Effector memory CD8-positive, alpha-beta T cell (primary cell): ENCODE results near the gene CDC42BPA.
"Not testable (repeated sequence)": the region's sequence is repeated elsewhere in the genome, so short reads cannot be mapped to it uniquely, and the experiment has no call there.

Source experiments
- ATAC-seq: fragments of 150-1000 bp; cut with Tn5 transposase; replicated peaks from 2 replicates; pipeline ENCODE4 v1.10.0; 2021; ENCODE audit warnings: mild to moderate bottlenecking, moderate library complexity
- DNase-seq, 3 experiments: peaks; one replicate each; pipeline ENCODE4 v3.0.0; 2021
- H3K27ac Mint-ChIP-seq, 2 donors: one replicate each; pipeline ENCODE4 v1.8.0; 2022; ENCODE audit warnings: mild to moderate bottlenecking in 2 of 2, mixed read lengths in 2 of 2, moderate library complexity in 2 of 2
- H3K27me3 Mint-ChIP-seq, 2 donors: one replicate each; pipeline ENCODE4 v1.8.0; 2022; ENCODE audit warnings: mixed read lengths in 2 of 2
- H3K36me3 Mint-ChIP-seq: one replicate; pipeline ENCODE4 v1.8.0; 2022; ENCODE audit warnings: mild to moderate bottlenecking, moderate library complexity, mixed read lengths; ENCODE audit not compliant: insufficient read depth
- H3K4me1 Mint-ChIP-seq, 2 donors: one replicate each; pipeline ENCODE4 v1.8.0; 2022; ENCODE audit warnings: low read depth in 2 of 2, mixed read lengths in 2 of 2
- H3K4me3 Mint-ChIP-seq, 2 donors: one replicate each; pipeline ENCODE4 v1.8.0; 2022; ENCODE audit warnings: mild to moderate bottlenecking in 2 of 2, mixed read lengths in 2 of 2, moderate library complexity in 2 of 2
- H3K9me3 Mint-ChIP-seq, 2 donors: one replicate each; pipeline ENCODE4 v1.8.0; 2022; ENCODE audit warnings: mixed read lengths in 2 of 2

CDC42BPA gene

GRCh38 chr1:226965581-226966440 lies 352.5 kb downstream of the CDC42BPA start:
- Mint-ChIP-seq H3K27ac (no peak overlapping the region), H3K4me1 (peaks cover 3 to 10% of the 10 kb centered on the region in 2 donors), H3K36me3 (peaks cover 9% of the 10 kb centered on the region), H3K9me3 (no peaks in the 10 kb centered on the region), H3K4me3 (no peak overlapping the region), H3K27me3 (no peaks in the 10 kb centered on the region)
- no peak for DNase-seq
- ATAC-seq, result no peak

- Mint-ChIP-seq H3K4me3 (no peak overlapping the region), H3K9me3 (no peaks in the 10 kb centered on the region), H3K4me1 (peaks cover 3 to 10% of the 10 kb centered on the region in 2 donors), H3K27ac (no peak overlapping the region), H3K36me3 (peaks cover 9% of the 10 kb centered on the region), H3K27me3 (no peaks in the 10 kb centered on the region)
- no peak for DNase-seq
- no peak for ATAC-seq
These were observed 353.4 kb downstream of the CDC42BPA start for GRCh38 chr1:226964611-226965486.

GRCh38 chr1:226964068-226964425 lies 354.2 kb downstream of the CDC42BPA start:
- Mint-ChIP-seq H3K36me3 (peaks cover 5% of the 10 kb centered on the region), H3K27me3 (no peaks in the 10 kb centered on the region), H3K4me3 (no peak overlapping the region), H3K27ac (no peak overlapping the region), H3K4me1 (peaks cover 11 to 16% of the 10 kb centered on the region in 2 donors), H3K9me3 (no peaks in the 10 kb centered on the region)
- DNase-seq (no peak), ATAC-seq (no peak)

- Mint-ChIP-seq H3K4me1 (peaks cover 23 to 27% of the 10 kb centered on the region in 2 donors), H3K4me3 (no peak overlapping the region), H3K9me3 (no peaks in the 10 kb centered on the region), H3K27me3 (no peaks in the 10 kb centered on the region), H3K27ac (no peak overlapping the region), H3K36me3 (peaks cover 5% of the 10 kb centered on the region)
- ATAC-seq (no peak), DNase-seq (no peak)
These were observed 355.6 kb downstream of the CDC42BPA start for GRCh38 chr1:226962421-226963391.

GRCh38 chr1:226960944-226961765 lies 357.1 kb downstream of the CDC42BPA start:
- H3K9me3 Mint-ChIP-seq, result peaks cover 0 to under 1% of the 10 kb centered on the region in 2 donors
- H3K4me3 Mint-ChIP-seq, result no peak overlapping the region
- no peaks in the 10 kb centered on the region for H3K27me3 Mint-ChIP-seq
- H3K4me1 Mint-ChIP-seq, result peaks cover 26 to 29% of the 10 kb centered on the region in 2 donors
- ATAC-seq (no peak), DNase-seq (no peak)
- H3K27ac Mint-ChIP-seq, result no peak overlapping the region
- H3K36me3 Mint-ChIP-seq, result peaks cover 5% of the 10 kb centered on the region

GRCh38 chr1:226960256-226960655 lies 358.0 kb downstream of the CDC42BPA start:
- no peak for ATAC-seq
- Mint-ChIP-seq H3K4me3 (no peak overlapping the region), H3K27me3 (no peaks in the 10 kb centered on the region), H3K27ac (no peak overlapping the region), H3K36me3 (peaks cover 1% of the 10 kb centered on the region), H3K4me1 (peaks cover 26 to 29% of the 10 kb centered on the region in 2 donors), H3K9me3 (peaks cover 0 to 6% of the 10 kb centered on the region in 2 donors)
- DNase-seq, result no peak

GRCh38 chr1:226958300-226958699 lies 360.0 kb downstream of the CDC42BPA start:
- ATAC-seq, result no peak

GRCh38 chr1:226957714-226958113 lies 360.6 kb downstream of the CDC42BPA start:
- no peak overlapping the region for H3K27ac Mint-ChIP-seq
- peaks cover 0 to 12% of the 10 kb centered on the region in 2 donors for H3K9me3 Mint-ChIP-seq
- H3K4me1 Mint-ChIP-seq, result peaks cover 39 to 40% of the 10 kb centered on the region in 2 donors
- no peak for ATAC-seq
- H3K36me3 Mint-ChIP-seq, result no peaks in the 10 kb centered on the region
- no peak overlapping the region for H3K4me3 Mint-ChIP-seq
- DNase-seq, result no peak
- H3K27me3 Mint-ChIP-seq, result no peaks in the 10 kb centered on the region

More at GRCh38 chr1:226958300-226958699, 360.0 kb downstream of the CDC42BPA start:
- Mint-ChIP-seq H3K9me3 (peaks cover 0 to 12% of the 10 kb centered on the region in 2 donors), H3K4me1 (peaks cover 37 to 38% of the 10 kb centered on the region in 2 donors), H3K4me3 (no peak overlapping the region), H3K36me3 (no peaks in the 10 kb centered on the region), H3K27ac (peak overlapping the region in 1 of 2 donors; percentile 32), H3K27me3 (no peaks in the 10 kb centered on the region)
- no peak for DNase-seq

- no peak overlapping the region for H3K27ac Mint-ChIP-seq
- peaks cover 36 to 39% of the 10 kb centered on the region in 2 donors for H3K4me1 Mint-ChIP-seq
These were observed 361.2 kb downstream of the CDC42BPA start for GRCh38 chr1:226956942-226957713.

GRCh38 chr1:226955857-226956256 lies 362.4 kb downstream of the CDC42BPA start:
- Mint-ChIP-seq H3K4me1 (peaks cover 39 to 40% of the 10 kb centered on the region in 2 donors), H3K9me3 (peaks cover 0 to 12% of the 10 kb centered on the region in 2 donors), H3K27ac (peak overlapping the region in 1 of 2 donors; percentile 51)
- H3K36me3 Mint-ChIP-seq, DNase-seq, ATAC-seq, H3K27me3 Mint-ChIP-seq, H3K4me3 Mint-ChIP-seq: not testable (repeated sequence)

More at GRCh38 chr1:226956942-226957713, 361.2 kb downstream of the CDC42BPA start:
- H3K36me3 Mint-ChIP-seq, result no peaks in the 10 kb centered on the region
- no peaks in the 10 kb centered on the region for H3K27me3 Mint-ChIP-seq
- ATAC-seq, result no peak
- no peak overlapping the region for H3K4me3 Mint-ChIP-seq
- no peak for DNase-seq
- peaks cover 0 to 12% of the 10 kb centered on the region in 2 donors for H3K9me3 Mint-ChIP-seq

- ATAC-seq (no peak), DNase-seq (no peak)
- Mint-ChIP-seq H3K36me3 (no peaks in the 10 kb centered on the region), H3K4me3 (no peak overlapping the region), H3K27me3 (no peaks in the 10 kb centered on the region), H3K4me1 (peaks cover 42 to 43% of the 10 kb centered on the region in 2 donors), H3K27ac (peak overlapping the region in 1 of 2 donors; percentile 2), H3K9me3 (peaks cover 0 to 12% of the 10 kb centered on the region in 2 donors)
These were observed 363.5 kb downstream of the CDC42BPA start for GRCh38 chr1:226954777-226955176.
